GM15510 (cell line): ENCODE data around the gene INPP5A.

Experiments used
- POLR2A ChIP-seq: IDR thresholded peaks from 3 replicates; pipeline ENCODE4 v1.6.1; 2011; ENCODE audit warnings: borderline replicate concordance; ENCODE audit not compliant: insufficient read length; ENCODE audit errors: extremely low read depth

Gene INPP5A

DNA sequence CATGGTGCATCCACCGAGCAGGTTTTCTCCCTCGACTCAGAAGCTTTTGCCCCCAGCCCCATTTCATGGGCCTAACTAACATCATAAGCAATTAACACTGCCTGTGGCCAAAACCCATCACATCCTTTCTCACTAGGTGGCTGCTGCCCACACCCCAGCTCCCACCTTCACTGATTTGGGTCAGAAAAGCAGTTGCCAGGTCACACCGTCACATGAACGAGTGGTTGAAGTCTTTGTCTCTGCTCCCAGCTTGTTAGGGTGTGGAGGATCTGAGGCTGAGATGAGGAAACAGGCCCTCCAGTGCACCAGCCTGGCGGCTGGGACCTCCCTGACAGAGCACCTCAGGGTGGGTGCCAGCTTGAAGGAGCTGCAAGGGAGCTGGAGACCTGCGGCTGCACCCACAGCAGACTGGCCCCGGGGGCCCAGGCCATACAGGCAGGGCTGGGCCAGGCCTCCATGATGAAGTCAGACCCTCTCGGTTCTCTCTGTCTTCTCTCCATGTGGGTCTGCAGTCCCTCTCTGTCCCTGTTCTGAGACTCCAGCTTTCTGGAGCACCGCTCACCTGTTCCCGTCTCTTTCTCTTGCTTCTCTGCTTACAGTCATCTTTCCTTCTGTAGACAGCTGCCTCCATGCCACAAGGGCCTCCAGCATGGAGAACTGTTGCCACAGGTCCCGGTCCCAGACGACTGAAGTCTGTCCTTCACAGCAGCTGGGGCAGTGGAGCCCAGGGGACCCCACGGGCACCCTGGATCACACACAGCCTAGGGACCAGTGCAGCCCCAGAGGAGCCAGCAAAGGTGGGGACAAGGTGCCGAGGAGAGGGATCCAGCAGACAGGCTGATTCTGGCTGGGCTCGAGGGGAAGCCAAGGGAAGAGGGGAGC, 13.8 kb upstream of the INPP5A start:
- TF ChIP-seq POLR2A: no peak

DNA sequence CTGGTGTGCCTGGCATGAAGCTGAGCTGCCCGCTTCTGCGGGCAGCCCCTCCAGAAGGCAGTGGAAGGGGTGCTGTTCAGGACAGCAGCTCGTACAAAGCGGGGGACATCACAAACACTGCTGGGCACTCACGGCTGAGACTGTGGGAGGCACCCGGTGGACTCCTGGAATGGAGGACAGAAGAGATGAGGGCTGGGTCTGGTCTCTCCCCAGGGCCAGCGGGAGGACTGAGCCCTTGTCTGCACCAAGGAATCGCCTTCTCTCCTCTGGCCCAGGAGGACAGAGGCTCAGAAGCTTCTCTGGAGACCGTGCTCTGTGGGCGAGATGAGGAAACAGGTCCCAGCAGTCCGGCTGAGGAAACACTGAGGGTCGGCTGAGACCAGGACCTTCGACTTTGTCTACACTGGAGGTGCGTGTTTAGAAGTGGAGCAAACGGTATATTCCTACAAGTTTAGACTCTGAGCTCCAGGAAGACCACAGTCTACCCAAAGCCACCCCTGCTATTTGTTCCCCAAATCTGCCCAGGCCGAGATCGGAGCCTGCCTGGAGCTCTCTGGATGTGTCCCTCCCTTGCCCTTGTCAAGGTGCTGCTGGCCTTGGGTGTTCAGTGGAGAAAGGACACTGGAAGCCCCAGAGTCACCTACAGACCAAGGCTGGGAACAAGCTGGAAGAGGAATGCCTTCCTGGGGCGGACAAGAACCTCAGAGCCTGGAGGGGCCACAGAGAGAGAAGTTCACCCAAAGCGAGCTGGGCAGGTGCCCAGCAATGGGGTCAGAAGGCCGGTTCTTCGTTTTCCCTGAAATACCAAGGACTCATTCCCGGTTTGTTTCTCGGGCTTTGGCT, 12.9 kb upstream of the INPP5A start:
- TF ChIP-seq POLR2A: no peak

DNA sequence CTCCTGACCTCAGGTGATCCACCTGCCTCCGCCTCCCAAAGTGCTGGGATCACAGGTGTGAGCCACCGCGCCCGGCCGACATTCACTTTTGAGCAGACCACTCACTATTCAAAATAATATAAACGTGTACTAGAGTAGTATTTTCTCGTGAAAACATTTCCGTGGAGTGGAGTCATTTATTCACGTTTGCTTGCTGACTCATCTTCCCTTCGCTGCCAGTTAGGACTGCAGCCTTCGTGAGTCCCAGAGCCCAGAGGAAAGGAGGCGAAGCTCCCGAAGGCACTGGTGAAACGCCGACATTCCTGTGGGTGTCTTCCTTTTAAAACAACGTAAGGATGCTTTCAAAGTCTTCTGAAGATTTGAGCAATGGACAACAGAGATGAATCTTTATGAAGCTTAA, 10.9 kb upstream of the INPP5A start:
- no peak for TF ChIP-seq POLR2A

DNA sequence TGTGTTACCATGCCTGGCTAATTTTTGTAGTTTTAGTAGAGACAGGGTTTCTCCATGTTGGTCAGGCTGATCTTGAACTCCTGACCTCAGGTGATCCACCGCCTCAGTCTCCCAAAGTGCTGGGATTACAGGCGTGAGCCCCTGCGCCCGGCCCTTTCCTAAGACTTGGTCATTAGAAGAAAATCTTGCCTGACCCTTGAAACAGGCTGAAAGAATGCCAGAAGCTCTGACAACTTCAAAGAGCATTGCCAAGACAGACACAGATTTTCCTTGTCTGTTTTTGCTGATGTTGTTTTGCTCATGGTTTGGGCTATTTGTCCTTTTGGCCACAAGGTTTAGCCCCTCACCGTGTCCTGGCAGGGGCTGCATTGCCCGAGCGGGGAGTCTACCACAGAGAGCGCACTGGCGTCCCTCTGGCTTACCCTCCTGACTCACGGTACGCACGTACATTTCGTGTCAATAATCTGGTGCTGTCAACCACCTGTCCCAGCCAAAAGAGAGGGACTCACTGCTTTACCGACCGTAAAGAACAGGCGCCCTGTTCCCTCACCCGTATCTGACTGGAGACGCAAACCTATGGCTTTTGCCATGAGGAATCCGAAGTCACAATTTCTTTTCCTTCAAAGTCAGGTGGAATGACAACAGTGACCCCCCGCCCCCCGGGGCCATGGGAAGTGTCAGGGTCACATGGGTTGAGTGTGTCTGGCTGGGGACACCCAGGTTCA, 10.1 kb upstream of the INPP5A start:
- no peak for TF ChIP-seq POLR2A

DNA sequence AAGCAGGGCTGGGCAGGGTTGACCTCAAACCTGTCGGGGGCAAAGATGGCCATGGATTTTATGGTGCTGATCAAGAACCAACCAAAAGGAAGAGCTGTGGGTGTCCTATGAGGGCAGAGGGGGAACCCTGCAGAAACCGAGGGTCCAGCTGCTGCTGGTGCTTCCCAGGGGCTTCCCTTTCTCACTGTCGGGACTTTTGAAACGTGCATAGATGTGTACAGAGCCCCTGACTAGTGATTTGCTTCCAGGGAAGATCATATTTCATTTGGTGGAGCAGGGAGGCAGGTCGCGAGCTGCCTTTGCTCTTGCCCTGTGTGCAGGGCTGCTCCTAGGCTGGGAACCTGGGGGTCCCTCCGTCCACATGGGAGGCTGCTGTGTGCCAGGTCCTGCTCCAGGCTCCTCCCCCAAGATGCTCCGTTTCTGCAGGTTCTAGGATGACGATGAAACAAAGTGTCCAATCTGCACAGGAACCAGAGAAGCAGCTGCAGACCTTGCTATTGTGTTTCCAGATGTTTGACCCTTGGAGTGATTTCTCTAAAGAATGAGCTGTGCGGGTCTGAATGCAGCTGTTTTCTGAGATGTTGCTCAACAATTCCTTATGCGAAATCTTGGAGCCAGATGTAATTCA, 9.4 kb upstream of the INPP5A start:
- TF ChIP-seq POLR2A: no peak

DNA sequence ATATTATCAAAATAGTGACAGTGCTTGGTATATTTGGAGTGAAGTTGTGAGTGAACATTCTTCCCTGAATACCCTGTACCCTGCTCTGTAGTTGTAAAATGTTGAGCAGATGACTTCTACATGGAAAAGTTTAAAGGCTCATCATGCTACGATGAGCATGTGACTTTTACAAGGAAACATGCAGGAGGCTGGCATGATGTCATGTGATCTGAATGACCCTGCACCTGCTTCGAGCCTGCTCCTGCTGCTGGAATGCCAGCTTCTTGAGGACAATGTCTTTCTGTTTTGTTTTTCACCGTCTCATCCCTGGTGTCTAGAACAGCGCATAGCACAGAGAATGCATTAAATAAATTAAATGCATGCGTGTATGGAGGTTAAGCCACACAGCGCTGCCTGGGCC, 5.4 kb upstream of the INPP5A start:
- no peak for TF ChIP-seq POLR2A

DNA sequence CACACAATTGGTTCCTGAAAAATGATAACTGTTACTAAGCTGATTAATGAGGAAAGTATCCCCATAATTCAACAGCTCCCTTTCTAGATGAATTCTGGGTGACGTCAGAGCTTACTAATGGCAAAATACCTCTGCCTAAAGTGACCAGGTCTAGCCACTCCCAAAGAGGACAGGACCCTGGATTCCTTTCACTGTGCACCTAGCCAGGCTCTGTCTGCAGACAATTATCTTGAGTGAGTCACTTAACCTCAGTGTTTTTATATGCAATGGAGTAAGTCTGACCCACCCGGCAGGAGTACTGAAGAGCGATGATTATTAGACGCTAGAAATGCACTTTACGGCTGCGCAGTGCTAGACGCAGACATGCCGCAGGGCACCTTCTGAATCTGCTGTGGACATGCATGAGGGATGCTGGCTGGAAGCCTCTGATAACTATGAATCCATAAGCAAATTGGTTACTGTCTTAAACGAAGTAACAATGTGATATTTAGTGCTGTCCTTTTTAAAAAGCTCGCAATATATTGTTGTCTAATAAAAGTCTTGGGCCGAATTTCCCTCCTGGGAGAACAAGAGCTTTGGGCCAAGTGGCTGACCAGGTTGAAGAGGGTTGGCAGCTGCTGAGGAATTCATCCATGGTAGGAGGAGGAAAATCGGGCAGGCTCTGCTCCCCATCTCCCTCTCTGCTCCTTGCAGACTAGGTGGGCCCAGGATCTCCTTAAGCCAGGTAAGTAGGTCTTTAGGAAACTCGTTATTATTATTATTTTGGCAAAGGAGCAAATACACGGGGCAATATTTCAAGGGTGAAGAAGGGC, 4.6 kb upstream of the INPP5A start:
- no peak for TF ChIP-seq POLR2A

DNA sequence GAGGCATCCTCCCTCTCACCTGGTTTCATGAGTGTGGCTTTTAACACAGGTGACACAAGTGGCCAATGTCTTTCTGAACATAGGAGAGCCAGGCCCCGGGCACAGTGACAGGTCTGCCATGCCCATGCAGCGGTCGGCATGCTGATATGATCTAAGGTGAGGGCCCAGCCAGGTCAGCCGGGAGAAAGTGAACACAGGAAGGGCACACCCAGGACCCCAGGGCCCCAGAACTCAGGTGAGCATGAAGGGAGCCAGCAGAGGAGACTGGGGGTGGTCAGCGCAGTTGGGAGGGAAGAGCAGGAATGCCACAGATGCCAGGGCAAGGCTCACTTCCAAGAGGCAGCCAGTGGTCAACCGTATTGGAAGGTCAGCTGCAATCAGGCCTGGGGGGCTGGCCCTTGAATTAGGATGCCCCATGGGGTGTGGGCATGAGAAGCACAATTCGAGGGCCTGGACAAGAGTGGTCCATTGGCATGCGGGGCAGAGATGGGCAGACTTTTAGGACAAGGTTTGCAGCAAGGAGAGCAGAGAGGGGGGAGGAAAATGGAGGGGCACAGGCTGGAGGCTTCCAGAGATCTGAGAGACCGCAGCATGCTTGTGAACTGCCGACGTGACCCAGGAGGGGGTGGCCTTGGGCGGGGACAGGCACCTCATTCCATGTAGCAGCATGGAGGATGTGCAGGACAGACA, 3.9 kb upstream of the INPP5A start:
- TF ChIP-seq POLR2A: no peak

DNA sequence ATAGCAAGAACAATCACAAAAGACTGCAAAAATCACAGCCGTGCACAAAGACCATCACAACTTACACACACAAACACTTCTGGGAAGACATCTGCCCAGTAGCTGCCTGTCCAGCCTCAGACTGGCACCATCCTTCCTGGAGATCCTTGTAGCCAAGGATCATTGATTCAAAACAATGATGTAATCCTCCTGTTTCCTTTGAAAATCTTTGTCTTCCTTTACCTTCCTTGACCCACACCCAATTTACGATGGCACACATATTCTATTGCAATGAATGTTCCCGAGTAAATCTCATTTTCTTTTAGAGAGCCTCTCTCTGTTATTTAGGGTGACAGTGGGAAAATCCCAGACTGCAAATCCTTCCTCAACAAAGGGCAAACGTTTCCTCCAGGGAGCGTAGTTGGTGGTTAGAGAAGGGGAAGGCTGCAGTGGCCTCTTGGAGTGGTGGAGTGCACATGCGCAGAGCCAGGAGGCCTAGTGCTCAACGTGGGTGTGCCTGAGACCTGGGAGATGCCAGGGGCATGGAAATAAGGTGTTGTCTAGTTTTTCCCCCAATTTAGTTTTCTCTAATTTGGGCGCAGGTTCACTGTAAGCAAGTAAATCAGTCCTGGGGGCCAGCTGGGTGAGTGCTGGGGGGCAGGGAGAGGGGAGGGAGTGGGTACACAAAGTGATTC, 3.1 kb upstream of the INPP5A start:
- no peak for TF ChIP-seq POLR2A

DNA sequence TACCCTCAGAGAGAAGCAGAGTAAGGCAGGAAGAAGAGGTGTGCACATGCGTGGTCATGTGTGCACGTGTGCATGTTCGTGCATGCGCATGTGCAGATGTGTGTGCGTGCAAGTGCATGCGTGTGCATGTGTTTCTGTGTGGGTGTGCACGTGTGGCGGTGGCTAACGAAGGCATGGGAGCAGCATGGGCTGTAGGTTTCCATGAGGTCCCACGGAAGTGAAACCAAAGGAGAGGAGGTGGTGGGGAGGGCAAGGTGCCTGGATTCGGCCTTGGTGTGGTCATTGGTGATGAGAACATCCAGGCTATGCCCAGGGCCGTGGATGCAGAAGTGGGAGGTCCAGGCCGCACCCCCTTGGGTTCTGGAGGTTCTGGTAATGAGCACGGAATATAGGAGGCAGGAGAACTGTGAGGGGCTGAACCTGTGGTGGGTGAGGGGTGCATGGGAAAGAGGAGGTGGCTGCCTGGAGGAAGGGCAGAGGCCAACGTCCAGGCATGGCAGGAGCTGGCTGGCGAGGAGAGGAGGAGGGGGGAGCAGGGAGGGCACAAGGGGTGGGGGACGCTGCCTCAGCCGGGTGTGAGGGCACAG, 2.4 kb upstream of the INPP5A start:
- TF ChIP-seq POLR2A: no peak

DNA sequence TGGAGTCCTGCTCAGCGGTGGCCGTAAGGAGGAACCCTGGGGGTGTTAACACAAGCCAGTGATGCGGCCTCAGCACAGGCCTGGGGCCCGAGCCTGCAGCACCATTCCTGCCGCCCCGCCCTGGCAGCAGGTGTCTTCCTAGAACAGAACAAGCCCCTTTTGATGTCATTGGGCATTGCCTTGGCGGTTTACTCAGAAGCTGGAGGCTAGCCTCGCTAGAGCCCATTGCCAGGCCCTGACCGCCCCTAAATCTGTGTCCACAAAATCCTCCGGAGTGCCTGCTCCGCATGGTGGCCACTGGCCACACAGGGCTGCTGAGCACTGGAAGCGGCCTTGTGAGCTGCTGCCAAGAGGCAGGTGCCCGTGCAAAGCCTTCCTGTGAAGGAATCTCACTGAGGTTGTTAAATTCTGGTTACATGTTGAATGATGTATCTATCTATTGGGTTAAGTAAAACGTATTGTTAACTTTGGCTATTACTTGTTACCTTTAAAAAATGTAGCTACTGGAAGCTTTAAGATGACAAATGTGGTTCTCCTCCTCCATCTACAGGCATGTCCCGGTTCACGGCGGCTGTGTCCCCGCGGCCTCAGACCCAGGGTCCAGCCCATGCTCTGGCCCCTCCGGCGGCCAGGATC, 1.2 kb upstream of the INPP5A start:
- TF ChIP-seq POLR2A: no peak
